HepG2 (cell line): ENCODE data around the gene ANKRD52. TPM values are rescaled to one million over a fixed set of nuclear protein-coding genes. Genes with fewer than 3 reads are reported as not detected.

Experiments used
- CHCHD3 ChIP-seq: sonication (generic); formaldehyde crosslinking; IDR thresholded peaks from 2 replicates; pipeline ENCODE4 v1.8.0; 2022; ENCODE audit warnings: mild to moderate bottlenecking, missing genetic modification reagents, moderate library complexity
- CREB3 ChIP-seq: sonication (generic); formaldehyde crosslinking; IDR thresholded peaks from 2 replicates; pipeline ENCODE4 v1.5.0; 2020; ENCODE audit warnings: missing genetic modification reagents
- ELF4 ChIP-seq: sonication (generic); formaldehyde crosslinking; IDR thresholded peaks from 2 replicates; pipeline ENCODE4 v1.5.0; 2020; ENCODE audit warnings: missing genetic modification reagents, mild to moderate bottlenecking, moderate library complexity, borderline replicate concordance
- HDAC2 ChIP-seq: sonication (generic); formaldehyde crosslinking; IDR thresholded peaks from 2 replicates; pipeline ENCODE4 v1.4.0; 2020; ENCODE audit warnings: missing genetic modification reagents
- HOMEZ ChIP-seq: IDR thresholded peaks from 2 replicates; pipeline ENCODE4 v1.6.1; 2016; ENCODE audit warnings: low read depth
- MATR3 ChIP-seq: sonication (generic); formaldehyde crosslinking; IDR thresholded peaks from 2 replicates; pipeline ENCODE4 v1.4.0; 2020; ENCODE audit warnings: missing genetic modification reagents
- MXD1 ChIP-seq: sonication (generic); formaldehyde crosslinking; IDR thresholded peaks from 2 replicates; pipeline ENCODE4 v1.4.0; 2020; ENCODE audit warnings: mild to moderate bottlenecking, missing genetic modification reagents
- MXD4 ChIP-seq: IDR thresholded peaks from 2 replicates; pipeline ENCODE4 v1.6.1; 2016; ENCODE audit warnings: mild to moderate bottlenecking, missing biosample characterization, missing genetic modification reagents
- PHF5A ChIP-seq: IDR thresholded peaks from one replicate; pipeline ENCODE4 v1.6.1; 2018; ENCODE audit warnings: low read depth, missing genetic modification reagents; ENCODE audit not compliant: unreplicated experiment
- STAT5B ChIP-seq: sonication (generic); formaldehyde crosslinking; IDR thresholded peaks from 2 replicates; pipeline ENCODE4 v1.4.0; 2020; ENCODE audit warnings: missing genetic modification reagents
- ZBTB42 ChIP-seq: sonication (generic); formaldehyde crosslinking; IDR thresholded peaks from 2 replicates; pipeline ENCODE4 v1.5.0; 2020; ENCODE audit warnings: mild to moderate bottlenecking, missing genetic modification reagents
- ZFP82 ChIP-seq: sonication (generic); formaldehyde crosslinking; IDR thresholded peaks from 2 replicates; pipeline ENCODE4 v1.5.1; 2020; ENCODE audit warnings: mild to moderate bottlenecking, missing genetic modification reagents, borderline replicate concordance
- ZNF18 ChIP-seq: sonication (generic); formaldehyde crosslinking; IDR thresholded peaks from 2 replicates; pipeline ENCODE4 v1.8.0; 2022; ENCODE audit warnings: mild to moderate bottlenecking, missing genetic modification reagents; ENCODE audit not compliant: insufficient replicate concordance
- ZNF282 ChIP-seq: fragments of 450-650 bp; IDR thresholded peaks from 2 replicates; pipeline ENCODE4 v1.6.1; 2018; ENCODE audit not compliant: partially characterized antibody
- ZNF343 ChIP-seq: sonication (generic); formaldehyde crosslinking; IDR thresholded peaks from 2 replicates; pipeline ENCODE4 v1.4.0; 2020; ENCODE audit warnings: mild to moderate bottlenecking, missing genetic modification reagents
- ZNF362 ChIP-seq: sonication (generic); formaldehyde crosslinking; IDR thresholded peaks from 2 replicates; pipeline ENCODE4 v1.4.0; 2020; ENCODE audit warnings: missing genetic modification reagents, mild to moderate bottlenecking, borderline replicate concordance
- ZNF446 ChIP-seq: sonication (generic); formaldehyde crosslinking; IDR thresholded peaks from 2 replicates; pipeline ENCODE4 v1.5.0; 2020; ENCODE audit warnings: mild to moderate bottlenecking, missing genetic modification reagents
- ZNF484 ChIP-seq: sonication (generic); formaldehyde crosslinking; IDR thresholded peaks from 2 replicates; pipeline ENCODE4 v1.5.1; 2020; ENCODE audit warnings: mild to moderate bottlenecking, low read depth, missing genetic modification reagents, borderline replicate concordance
- ZNF563 ChIP-seq: sonication (generic); formaldehyde crosslinking; IDR thresholded peaks from 2 replicates; pipeline ENCODE4 v1.8.0; 2022; ENCODE audit warnings: mild to moderate bottlenecking, moderate library complexity, missing genetic modification reagents
- ZNF567 ChIP-seq: sonication (generic); formaldehyde crosslinking; IDR thresholded peaks from 2 replicates; pipeline ENCODE4 v1.8.1; 2023; ENCODE audit warnings: mild to moderate bottlenecking, missing genetic modification reagents, borderline replicate concordance
- ZNF597 ChIP-seq: sonication (generic); formaldehyde crosslinking; IDR thresholded peaks from 2 replicates; pipeline ENCODE4 v1.5.0; 2020; ENCODE audit warnings: missing genetic modification reagents
- ZNF713 ChIP-seq: sonication (generic); formaldehyde crosslinking; IDR thresholded peaks from 2 replicates; pipeline ENCODE4 v1.4.0; 2020; ENCODE audit warnings: mild to moderate bottlenecking, missing genetic modification reagents
- polyA plus RNA-seq, 8 experiments: library from polyadenylated mRNA; depleted of rRNA in 3 of 8; stranded (reverse) in 7 of 8; unstranded in 1 of 8; fragments of >200 nt; fragmentation: Illumina TruSeq in 4 of 8; extraction: Trizol in 4 of 8; gene quantifications; 2 replicates each; pipeline versions ENCODE4 v1.2.1 to v1.2.3, GENCODE V29; 2011 to 2016; ENCODE audit warnings: low read depth in 4 of 8, missing spikeins in 1 of 8, mixed read lengths in 1 of 8; ENCODE audit not compliant: insufficient read depth in 1 of 8
- total RNA-seq, 5 experiments: library from RNA; depleted of rRNA; stranded (reverse); fragments of >200 nt; fragmentation: Illumina TruSeq; extraction: Trizol; gene quantifications; 2 replicates each; pipeline ENCODE4 v1.2.3, GENCODE V29; 2016; ENCODE audit warnings: low read depth in 1 of 5

ANKRD52 gene
- total and polyA plus RNA-seq, 2 of the 13 experiments (the other 11 are each of a cell fraction or from before 2014, with no cell fraction given), result 7.8 to 9.2 TPM

GRCh38 chr12:56221757-56222530 lies 36.2 kb downstream of the ANKRD52 start, which contains the start of gene RNF41 (continued):
- TF ChIP-seq HOMEZ (CRISPR knock-in tag) (no peak; the same call in 1 of the 2 replicates), STAT5B (CRISPR knock-in tag) (no peak), ZNF563 (CRISPR knock-in tag) (peak; percentile 77; the same call in 1 of the 2 replicates), ZNF343 (CRISPR knock-in tag) (0 out of 2 replicates have a peak, but pooled peaks have one; percentile 18), ZBTB42 (CRISPR knock-in tag) (no peak), CREB3 (CRISPR knock-in tag) (peak; percentile 69; the same call in 1 of the 2 replicates), ZNF282 (no peak), ZNF362 (peak; percentile 31; the same call in 1 of the 2 replicates), ZNF713 (CRISPR knock-in tag) (no peak; the same call in 1 of the 2 replicates), ZNF567 (CRISPR knock-in tag) (peak; percentile 54; the same call in 1 of the 2 replicates), MATR3 (CRISPR knock-in tag) (no peak), ELF4 (CRISPR knock-in tag) (no peak), ZNF18 (CRISPR knock-in tag) (peak; percentile 70), MXD4 (CRISPR knock-in tag) (0 out of 2 replicates have a peak, but pooled peaks have one; percentile 53), ZNF484 (CRISPR knock-in tag) (no peak), PHF5A (CRISPR knock-in tag) (peak; percentile 81), MXD1 (CRISPR knock-in tag) (peak; percentile 74; the same call in 1 of the 2 replicates), ZFP82 (CRISPR knock-in tag) (no peak), ZNF597 (CRISPR knock-in tag) (no peak), ZNF446 (CRISPR knock-in tag) (0 out of 2 replicates have a peak, but pooled peaks have one; percentile 33), CHCHD3 (CRISPR knock-in tag) (no peak), HDAC2 (peak; percentile 40; the same call in 1 of the 2 replicates)
